Testis (tissue), 3 donors: ENCODE data around the gene ACYP1. TPM values are rescaled to one million over a fixed set of nuclear protein-coding genes. Genes with fewer than 3 reads are reported as not detected.

ENCODE experiments used
- DNase-seq: peaks from one replicate; pipeline ENCODE4 v3.0.0-alpha.2; 2019
- H3K27ac ChIP-seq, 2 donors: fragments of 200-600 bp; sonication (generic); one replicate each; pipeline ENCODE4 v1.5.1; 2019
- H3K27me3 ChIP-seq: fragments of 200-600 bp; sonication (generic); one replicate; pipeline ENCODE4 v1.5.1; 2019
- H3K36me3 ChIP-seq: fragments of 200-600 bp; sonication (generic); one replicate; pipeline ENCODE4 v1.5.1; 2017; ENCODE audit warnings: low read depth; ENCODE audit errors: missing control alignments
- H3K4me1 ChIP-seq: fragments of 200-600 bp; sonication (generic); one replicate; pipeline ENCODE4 v1.5.1; 2019
- H3K4me3 ChIP-seq, 2 donors: fragments of 200-600 bp; sonication (generic); one replicate each; pipeline ENCODE4 v1.5.1; 2017 to 2019
- H3K9me3 ChIP-seq: fragments of 200-600 bp; sonication (generic); one replicate; pipeline ENCODE4 v1.5.1; 2017
- CTCF ChIP-seq, 3 experiments: fragments of 450-650 bp in 2 of 3; fragments of 200-600 bp in 1 of 3; sonication (generic) in 1 of 3; IDR thresholded peaks; one replicate each; pipeline ENCODE4 v1.5.1; 2016 to 2019; ENCODE audit warnings: antibody characterized with exemption in 3 of 3, mild to moderate bottlenecking in 2 of 3, moderate library complexity in 1 of 3
- POLR2A ChIP-seq: fragments of 450-650 bp; IDR thresholded peaks from one replicate; pipeline ENCODE4 v1.6.1; 2017; ENCODE audit warnings: antibody characterized with exemption, mild to moderate bottlenecking, moderate library complexity
- WGBS, 2 donors: methylation state at CpG; one replicate each; pipeline ENCODE4 v1.1.5; 2018; 5-methylcytosine and 5-hydroxymethylcytosine counted together
- intact Hi-C: fragments of 100-400 bp; cut with DNase I; formaldehyde crosslinking; loops from one replicate; pipeline ENCODE4 v1.15.1; 2023; ENCODE audit warnings: low total_unique reads
- polyA plus RNA-seq: library from polyadenylated mRNA; stranded (reverse); fragments of 350-450 nt; fragmentation: Illumina TruSeq; extraction: RNeasy Lipid Tissue Mini Kit (QIAGEN cat#74804); gene quantifications from one replicate; pipeline ENCODE4 v1.2.3, GENCODE V29; 2014; ENCODE audit warnings: low read depth, low replicate concordance; ENCODE audit not compliant: insufficient read depth
- total RNA-seq, 2 donors: library from RNA; depleted of rRNA; stranded (reverse); fragments of >200 nt; gene quantifications; one replicate each; pipeline ENCODE4 v1.2.3, GENCODE V29; 2016

The ACYP1 gene
- total and polyA plus RNA-seq, 3 donors from 2014 or later: 20.1 to 38.8 (median 24.4) TPM

- H3K4me3 ChIP-seq: peak overlapping the region; percentile 72 to 77
- intact Hi-C loops: loop anchor here (10.0 kb wide), 1 partner anchor 118 kb away; no protein-coding TSS in a partner anchor
- H3K4me1 ChIP-seq: peaks cover 4% of the 10 kb centered on the region
- TF ChIP-seq POLR2A (no peak), CTCF (IDR thresholded peaks at IDR 0.05) (no peak)
- H3K36me3 ChIP-seq: no peaks in the 10 kb centered on the region
- DNase-seq: no peak
- H3K27ac ChIP-seq: peak overlapping the region in 1 of 2 donors; percentile 36
- H3K9me3 ChIP-seq: no peaks in the 10 kb centered on the region
- no peaks in the 10 kb centered on the region for H3K27me3 ChIP-seq
- 21 to 22% methylated on average over 5 of the region's 5 CpGs for WGBS, 2 donors
Measured at GRCh38 chr14:75063013-75063412, 811 bp downstream of the ACYP1 start.

- Histone ChIP-seq H3K4me3 (no peak overlapping the region), H3K27ac (no peak overlapping the region), H3K36me3 (no peaks in the 10 kb centered on the region), H3K9me3 (no peaks in the 10 kb centered on the region), H3K4me1 (no peaks in the 10 kb centered on the region), H3K27me3 (no peaks in the 10 kb centered on the region)
- DNase-seq: no peak
- intact Hi-C loops: loop anchor here (10.0 kb wide), 1 partner anchor 116 kb away; no protein-coding TSS in a partner anchor
- WGBS, 2 donors: 73 to 97% methylated on average over 2 of the region's 2 CpGs
- TF ChIP-seq CTCF (IDR thresholded peaks at IDR 0.05) (no peak), POLR2A (no peak)
Measured at GRCh38 chr14:75060420-75060819, 3.4 kb downstream of the ACYP1 start.

- 71 to 75% methylated on average over 2 of the region's 2 CpGs for WGBS, 2 donors
Measured at GRCh38 chr14:75059642-75060041, 4.2 kb downstream of the ACYP1 start.

GRCh38 chr14:75054421-75054820, 9.4 kb downstream of the ACYP1 start:
- DNase-seq: no peak
- no peaks in the 10 kb centered on the region for H3K27me3 ChIP-seq
- WGBS, 2 donors: 75 to 77% methylated on average over 1 of the region's 1 CpG
- no peak overlapping the region for H3K4me3 ChIP-seq
- TF ChIP-seq CTCF (IDR thresholded peaks at IDR 0.05) (no peak), POLR2A (no peak)
- peaks cover 8% of the 10 kb centered on the region for H3K4me1 ChIP-seq
- intact Hi-C loops: no loop called here
- H3K9me3 ChIP-seq: no peaks in the 10 kb centered on the region
- H3K27ac ChIP-seq: no peak overlapping the region
- no peaks in the 10 kb centered on the region for H3K36me3 ChIP-seq

More at GRCh38 chr14:75059642-75060041, 4.2 kb downstream of the ACYP1 start:
- no peak overlapping the region for H3K27ac ChIP-seq
- intact Hi-C loops: loop anchor here (10.0 kb wide), 1 partner anchor 115 kb away; no protein-coding TSS in a partner anchor
- no peak for TF ChIP-seq CTCF (IDR thresholded peaks at IDR 0.05)
- no peak for TF ChIP-seq POLR2A
- no peak for DNase-seq
- H3K9me3 ChIP-seq: no peaks in the 10 kb centered on the region
- H3K27me3 ChIP-seq: no peaks in the 10 kb centered on the region
- H3K36me3 ChIP-seq: no peaks in the 10 kb centered on the region
- H3K4me1 ChIP-seq: no peaks in the 10 kb centered on the region
- no peak overlapping the region for H3K4me3 ChIP-seq
